Osteoblast (primary cell): ENCODE measurements around the gene ALX4. TPM values are rescaled to one million over a fixed set of nuclear protein-coding genes. Genes with fewer than 3 reads are reported as not detected.

ENCODE experiments used
- DNase-seq: peaks from one replicate; pipeline ENCODE4 v3.0.0; 2011; ENCODE audit warnings: low spot score, mixed read lengths; ENCODE audit not compliant: insufficient read length; ENCODE audit errors: missing footprints
- H2AFZ ChIP-seq: 2 replicates; pipeline ENCODE4 v1.6.0; 2011; ENCODE audit warnings: mild to moderate bottlenecking, low read length
- H3K27ac ChIP-seq: 2 replicates; pipeline ENCODE4 v1.5.1; 2011; ENCODE audit warnings: mild to moderate bottlenecking, low read depth, low read length, moderate library complexity
- H3K27me3 ChIP-seq: 2 replicates; pipeline ENCODE4 v1.6.0; 2012; ENCODE audit warnings: mild to moderate bottlenecking, control low read depth, inconsistent platforms, low read length, moderate library complexity; ENCODE audit not compliant: insufficient read depth
- H3K36me3 ChIP-seq: 2 replicates; pipeline ENCODE4 v1.5.1; 2011; ENCODE audit warnings: mild to moderate bottlenecking, low read length, control low read depth, moderate library complexity; ENCODE audit not compliant: insufficient read depth
- H3K4me1 ChIP-seq: 2 replicates; pipeline ENCODE4 v1.5.1; 2011; ENCODE audit warnings: mild to moderate bottlenecking, low read length, control low read depth, moderate library complexity; ENCODE audit not compliant: insufficient read depth
- H3K4me2 ChIP-seq: 2 replicates; pipeline ENCODE4 v1.6.0; 2011; ENCODE audit warnings: mild to moderate bottlenecking, low read length; ENCODE audit not compliant: insufficient read depth
- H3K4me3 ChIP-seq: fragments of 200-600 bp; sonication (generic); 3 replicates; pipeline ENCODE4 v1.5.1; 2012; ENCODE audit warnings: mild to moderate bottlenecking, low read length, inconsistent platforms; ENCODE audit not compliant: insufficient read depth
- H3K79me2 ChIP-seq: 2 replicates; pipeline ENCODE4 v1.6.0; 2012; ENCODE audit warnings: mild to moderate bottlenecking, low read length, control low read depth, inconsistent platforms; ENCODE audit not compliant: insufficient read depth
- H3K9me3 ChIP-seq: 2 replicates; pipeline ENCODE4 v1.5.1; 2011; ENCODE audit warnings: low read depth, low read length, control low read depth
- H4K20me1 ChIP-seq: 2 replicates; pipeline ENCODE4 v1.6.0; 2012; ENCODE audit warnings: mild to moderate bottlenecking, low read length, control low read depth; ENCODE audit not compliant: insufficient read depth
- CTCF ChIP-seq: IDR thresholded peaks from 2 replicates; pipeline ENCODE4 v1.5.1; 2011; ENCODE audit warnings: mild to moderate bottlenecking, low read depth, low read length, moderate library complexity; ENCODE audit errors: extremely low read depth
- total RNA-seq: library from RNA; depleted of rRNA; stranded (reverse); fragments of >200 nt; gene quantifications from 2 replicates; pipeline ENCODE4 v1.2.3, GENCODE V29; 2012

Gene ALX4
- total RNA-seq, 1 donor: under 0.01 TPM

DNA sequence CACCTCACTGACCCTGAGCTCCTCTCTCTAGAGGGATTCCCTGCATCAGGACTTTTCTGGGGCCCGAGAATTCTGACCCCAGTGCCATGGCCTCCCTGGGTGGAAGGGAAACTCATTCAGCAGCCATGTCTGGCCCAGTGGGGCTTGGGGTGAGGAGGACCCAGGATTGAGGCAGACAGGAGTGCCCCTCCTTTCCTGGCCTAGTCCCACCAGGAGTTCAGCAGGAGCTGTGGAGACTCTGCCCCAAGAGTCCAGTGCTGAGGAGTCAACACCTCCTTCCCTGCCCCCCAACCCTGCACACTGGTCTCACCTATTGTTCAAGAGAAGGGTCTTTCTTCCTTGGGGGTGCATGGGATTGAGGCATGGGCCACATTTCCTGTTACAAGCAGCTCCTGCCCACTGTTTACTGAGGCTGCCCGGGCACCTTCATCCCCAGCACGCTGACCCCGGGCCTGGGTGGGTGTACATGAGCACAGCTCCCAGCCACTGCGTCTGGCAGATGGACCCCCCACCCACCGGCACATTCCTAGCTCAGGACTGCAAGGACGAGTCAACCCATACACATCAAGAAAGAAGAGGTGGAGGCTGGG lies 33.9 kb downstream of the ALX4 start:
- Histone ChIP-seq H2AFZ (no peak overlapping the region), H3K36me3 (no peaks in the 10 kb centered on the region), H3K4me1 (no peaks in the 10 kb centered on the region), H3K4me3 (no peak overlapping the region), H3K79me2 (no peaks in the 10 kb centered on the region), H4K20me1 (no peaks in the 10 kb centered on the region), H3K9me3 (no peaks in the 10 kb centered on the region), H3K27ac (no peak overlapping the region), H3K4me2 (no peak overlapping the region), H3K27me3 (no peaks in the 10 kb centered on the region)
- DNase-seq: no peak
- TF ChIP-seq CTCF: no peak

DNA sequence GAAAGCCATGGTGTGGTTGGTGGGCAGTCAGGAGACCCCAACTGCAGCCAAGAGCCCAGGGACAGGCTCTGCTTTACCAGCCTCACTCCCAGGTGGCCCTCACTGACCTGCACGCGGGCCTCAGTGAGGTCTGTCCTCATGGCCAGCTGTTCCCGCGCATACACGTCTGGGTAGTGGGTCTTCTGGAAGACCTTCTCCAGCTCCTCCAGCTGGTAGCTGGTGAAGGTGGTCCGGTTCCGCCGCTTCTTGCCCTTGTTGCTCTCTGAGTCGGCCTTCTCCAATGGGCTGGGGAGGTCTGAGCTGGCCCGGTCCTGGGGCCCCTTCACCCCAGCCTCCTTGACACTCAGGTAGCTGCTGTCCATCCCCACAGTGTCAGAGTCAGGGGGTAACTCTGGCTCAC lies 34.7 kb downstream of the ALX4 start:
- Histone ChIP-seq H3K27me3 (no peaks in the 10 kb centered on the region), H3K4me3 (no peak overlapping the region), H3K4me1 (no peaks in the 10 kb centered on the region), H3K9me3 (no peaks in the 10 kb centered on the region), H2AFZ (no peak overlapping the region), H3K79me2 (no peaks in the 10 kb centered on the region), H3K36me3 (no peaks in the 10 kb centered on the region), H3K4me2 (no peak overlapping the region), H3K27ac (no peak overlapping the region), H4K20me1 (no peaks in the 10 kb centered on the region)
- no peak for TF ChIP-seq CTCF
- no peak for DNase-seq

- H3K27me3 ChIP-seq: no peaks in the 10 kb centered on the region
- no peaks in the 10 kb centered on the region for H3K36me3 ChIP-seq
- no peak for TF ChIP-seq CTCF
Measured at GRCh38 chr11:44274404-44274803, 35.5 kb downstream of the ALX4 start.

DNA sequence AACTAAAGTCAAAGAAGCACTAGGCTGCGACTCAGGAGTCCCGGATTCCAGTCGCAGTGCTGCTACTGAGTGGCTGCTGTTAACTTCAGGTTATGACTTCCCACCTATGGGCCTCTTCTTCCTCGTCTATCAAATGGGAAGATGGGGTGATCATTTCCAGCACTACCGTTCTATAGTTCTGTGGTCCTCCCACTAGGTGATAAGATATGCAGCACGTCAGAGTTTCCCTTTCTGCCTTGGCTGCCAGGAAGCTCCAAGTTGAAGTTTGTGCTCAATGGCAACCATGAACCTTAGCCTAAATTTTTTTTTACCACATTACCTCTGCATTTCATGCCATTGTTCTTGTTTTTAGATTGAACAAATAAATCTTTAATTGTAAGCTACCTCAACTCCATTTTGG lies 38.7 kb downstream of the ALX4 start:
- no peak for TF ChIP-seq CTCF
- H3K27ac ChIP-seq: no peak overlapping the region
- H3K79me2 ChIP-seq: no peaks in the 10 kb centered on the region
- H2AFZ ChIP-seq: no peak overlapping the region
- no peak overlapping the region for H3K4me2 ChIP-seq
- H3K27me3 ChIP-seq: no peaks in the 10 kb centered on the region
- H3K9me3 ChIP-seq: no peaks in the 10 kb centered on the region
- H4K20me1 ChIP-seq: no peaks in the 10 kb centered on the region
- no peak for DNase-seq
- no peaks in the 10 kb centered on the region for H3K36me3 ChIP-seq
- H3K4me1 ChIP-seq: peaks cover 13% of the 10 kb centered on the region
- H3K4me3 ChIP-seq: no peak overlapping the region

More at GRCh38 chr11:44274404-44274803, 35.5 kb downstream of the ALX4 start:
- Histone ChIP-seq H3K4me3 (no peak overlapping the region), H3K9me3 (no peaks in the 10 kb centered on the region), H3K79me2 (no peaks in the 10 kb centered on the region), H4K20me1 (no peaks in the 10 kb centered on the region), H2AFZ (no peak overlapping the region), H3K4me1 (peaks cover 8% of the 10 kb centered on the region), H3K27ac (no peak overlapping the region), H3K4me2 (no peak overlapping the region)
- no peak for DNase-seq
